Neuronal stem cell (in vitro differentiated cells): ENCODE results near the gene NAA15.

Source experiments
- DNase-seq: peaks from one replicate; pipeline ENCODE4 v3.0.0-alpha.2; 2013; ENCODE audit warnings: low spot score
- H2AFZ ChIP-seq: one replicate; pipeline ENCODE4 v1.6.1; 2013; ENCODE audit warnings: mild to moderate bottlenecking, low read length, inconsistent platforms
- H2AK5ac ChIP-seq: 2 replicates; pipeline ENCODE4 v1.6.1; 2013; ENCODE audit warnings: low read depth, mild to moderate bottlenecking, inconsistent platforms, low read length, moderate library complexity, mixed read lengths
- H2BK120ac ChIP-seq: 2 replicates; pipeline ENCODE4 v1.6.1; 2013; ENCODE audit warnings: low read depth, mild to moderate bottlenecking, inconsistent platforms, low read length, moderate library complexity, mixed read lengths
- H2BK12ac ChIP-seq: one replicate; pipeline ENCODE4 v1.6.1; 2013; ENCODE audit warnings: low read length, inconsistent platforms
- H2BK15ac ChIP-seq: 2 replicates; pipeline ENCODE4 v1.6.1; 2013; ENCODE audit warnings: mild to moderate bottlenecking, low read length, inconsistent platforms, mixed read lengths
- H2BK5ac ChIP-seq: one replicate; pipeline ENCODE4 v1.6.1; 2013; ENCODE audit warnings: inconsistent platforms, mild to moderate bottlenecking, low read length, moderate library complexity
- H3K14ac ChIP-seq: one replicate; pipeline ENCODE4 v1.6.1; 2013; ENCODE audit warnings: low read length, inconsistent platforms
- H3K18ac ChIP-seq: 2 replicates; pipeline ENCODE4 v1.6.1; 2013; ENCODE audit warnings: low read length, inconsistent platforms
- H3K23ac ChIP-seq: 2 replicates; pipeline ENCODE4 v1.6.1; 2013; ENCODE audit warnings: low read depth, mild to moderate bottlenecking, mixed read lengths, low read length, inconsistent platforms; ENCODE audit not compliant: poor library complexity
- H3K27ac ChIP-seq: replicated peaks from 3 replicates; pipeline ENCODE4 v1.5.1; 2013; ENCODE audit warnings: low read length, inconsistent platforms
- H3K27me3 ChIP-seq, 3 experiments: 2 replicates each; pipeline ENCODE4 v1.6.1; 2013; ENCODE audit warnings: low read length in 3 of 3, mild to moderate bottlenecking in 2 of 3, inconsistent platforms in 1 of 3, low read depth in 1 of 3, mixed read lengths in 1 of 3, moderate library complexity in 1 of 3; ENCODE audit not compliant: control insufficient read depth in 3 of 3, insufficient read depth in 3 of 3
- H3K36me3 ChIP-seq, 2 donors: replicated peaks in 1 of 2; 2 replicates each; pipeline ENCODE4 v1.6.1; 2013; ENCODE audit warnings: low read length in 2 of 2; ENCODE audit not compliant: control insufficient read depth in 2 of 2, insufficient read depth in 2 of 2
- H3K4ac ChIP-seq: 2 replicates; pipeline ENCODE4 v1.6.1; 2013; ENCODE audit warnings: inconsistent platforms, mild to moderate bottlenecking, low read length, moderate library complexity
- H3K4me1 ChIP-seq, 2 donors: 1 replicate in 1 of 2; 2 replicates in 1 of 2; pipeline ENCODE4 v1.6.1; 2013; ENCODE audit warnings: low read length in 2 of 2, low read depth in 1 of 2; ENCODE audit not compliant: control insufficient read depth in 2 of 2, insufficient read depth in 1 of 2
- H3K4me2 ChIP-seq: one replicate; pipeline ENCODE4 v1.6.1; 2013; ENCODE audit warnings: mild to moderate bottlenecking, low read length, inconsistent platforms; ENCODE audit not compliant: insufficient read depth, poor library complexity, severe bottlenecking
- H3K4me3 ChIP-seq, 2 donors: 2 replicates each; pipeline ENCODE4 v1.5.1; 2013; ENCODE audit warnings: low read length in 2 of 2, mild to moderate bottlenecking in 2 of 2, inconsistent platforms in 1 of 2, moderate library complexity in 1 of 2
- H3K79me1 ChIP-seq: one replicate; pipeline ENCODE4 v1.6.1; 2013; ENCODE audit warnings: low read depth, mild to moderate bottlenecking, inconsistent platforms, low read length, moderate library complexity
- H3K9ac ChIP-seq: one replicate; pipeline ENCODE4 v1.6.1; 2013; ENCODE audit warnings: mild to moderate bottlenecking, low read depth, low read length, inconsistent platforms; ENCODE audit not compliant: poor library complexity
- H3K9me3 ChIP-seq, 2 donors: replicated peaks in 1 of 2; 2 replicates each; pipeline versions ENCODE3 to v1.6.1; 2013; ENCODE audit warnings: low read length in 2 of 2, mild to moderate bottlenecking in 2 of 2, inconsistent platforms in 1 of 2, low read depth in 1 of 2, mixed read lengths in 1 of 2, moderate library complexity in 1 of 2; ENCODE audit not compliant: control insufficient read depth in 2 of 2, insufficient read depth in 1 of 2
- H4K8ac ChIP-seq: one replicate; pipeline ENCODE4 v1.6.1; 2013; ENCODE audit warnings: low read depth, mild to moderate bottlenecking, inconsistent platforms, low read length, moderate library complexity
- H4K91ac ChIP-seq: one replicate; pipeline ENCODE4 v1.6.1; 2013; ENCODE audit warnings: low read length, low read depth, mild to moderate bottlenecking, inconsistent platforms; ENCODE audit not compliant: poor library complexity
- WGBS, 2 donors: extraction: QIAGEN DNeasy Blood & Tissue Kit; methylation state at CpG; one replicate each; pipeline ENCODE4 v1.1.7; 2013; ENCODE audit warnings: missing lambda C conversion rate in 2 of 2, mixed read lengths in 1 of 2; ENCODE audit not compliant: insufficient read length in 2 of 2, insufficient replicate concordance in 1 of 2; ENCODE audit errors: extremely low coverage in 2 of 2; 5-methylcytosine and 5-hydroxymethylcytosine counted together

Gene NAA15

DNA sequence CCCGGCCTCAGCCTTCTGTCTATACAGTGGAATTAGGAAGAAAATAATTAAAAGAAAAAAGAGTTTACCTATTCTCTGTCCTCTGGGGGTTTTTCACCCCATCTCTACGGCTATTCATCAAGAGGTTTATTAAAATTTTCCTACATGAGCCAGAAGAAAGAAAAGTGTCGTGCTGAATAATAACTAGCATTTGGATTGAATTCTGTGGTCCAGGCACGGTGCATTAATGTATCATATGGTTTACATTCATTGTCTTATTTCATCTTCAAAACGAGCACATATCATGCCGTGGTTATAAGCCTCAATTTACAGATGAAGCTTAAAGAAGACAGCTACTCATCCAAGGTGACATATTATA is 5.4 kb upstream of the NAA15 start:
- peak overlapping the region in 1 of 2 donors; percentile 74 for H3K4me3 ChIP-seq
- WGBS, 2 donors = no CpG with 5 or more reads among the region's 6 CpGs
- no peak overlapping the region for H2BK15ac ChIP-seq
- no peak overlapping the region for H4K8ac ChIP-seq
- peaks cover 1% of the 10 kb centered on the region for H3K79me1 ChIP-seq
- peaks cover 0 to 32% of the 10 kb centered on the region in 2 donors for H3K36me3 ChIP-seq
- peak overlapping the region; percentile 95 for H2AFZ ChIP-seq
- H3K27ac ChIP-seq = no peak overlapping the region
- no peak overlapping the region for H2BK120ac ChIP-seq
- H3K23ac ChIP-seq = peak overlapping the region; percentile 70
- H2BK12ac ChIP-seq = no peak overlapping the region
- H3K27me3 ChIP-seq = no peaks in the 10 kb centered on the region
- no peak overlapping the region for H3K9ac ChIP-seq
- no peak overlapping the region for H3K4me2 ChIP-seq
- DNase-seq = no peak
- no peak overlapping the region for H3K14ac ChIP-seq
- H3K18ac ChIP-seq = no peak overlapping the region
- no peak overlapping the region for H3K4ac ChIP-seq
- no peaks in the 10 kb centered on the region for H3K9me3 ChIP-seq
- H2BK5ac ChIP-seq = no peak overlapping the region
- H4K91ac ChIP-seq = no peak overlapping the region
- peaks cover 0 to 2% of the 10 kb centered on the region in 2 donors for H3K4me1 ChIP-seq
- H2AK5ac ChIP-seq = no peak overlapping the region

DNA sequence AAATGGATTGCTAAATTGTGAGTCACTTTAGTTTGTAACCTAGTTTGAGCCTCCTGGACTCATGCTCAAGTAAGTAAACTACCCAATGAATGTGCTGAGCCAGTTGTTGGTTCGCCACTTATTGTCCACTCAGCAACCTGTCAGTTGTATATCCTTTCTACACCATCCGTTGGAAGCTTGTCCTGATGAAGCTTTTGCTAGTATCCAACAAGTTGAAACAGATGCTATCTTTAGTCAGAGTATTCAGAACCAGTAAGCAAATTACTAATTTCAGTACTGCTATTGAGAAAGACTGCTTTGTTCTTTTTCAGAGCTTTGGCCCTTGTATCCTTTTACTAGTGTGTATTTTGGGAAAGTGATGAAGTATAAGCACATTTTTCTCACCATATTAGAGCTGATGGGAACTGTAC is 4.3 kb upstream of the NAA15 start:
- Histone ChIP-seq H3K14ac (no peak overlapping the region), H2BK5ac (no peak overlapping the region), H2AFZ (no peak overlapping the region)

DNA sequence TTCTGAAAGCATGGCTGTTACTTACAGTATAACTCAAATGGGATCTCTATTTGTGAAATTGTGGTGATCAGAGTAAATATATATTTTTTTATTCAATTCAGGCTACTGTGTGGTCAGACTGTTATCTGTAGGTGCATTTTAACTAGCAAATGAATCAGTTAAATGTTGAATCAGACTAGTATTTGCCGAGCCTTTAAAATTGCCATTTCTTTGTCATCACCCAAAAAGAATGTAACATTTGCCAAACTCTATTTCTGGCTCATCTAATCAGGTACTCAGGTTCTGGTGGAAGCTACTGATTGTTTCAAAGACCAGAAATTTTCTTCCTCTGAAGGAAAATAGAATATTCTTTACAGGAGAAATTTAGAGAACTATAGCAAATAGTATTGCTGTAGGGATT is 1.8 kb upstream of the NAA15 start:
- Histone ChIP-seq H3K18ac (no peak overlapping the region), H4K8ac (no peak overlapping the region), H3K23ac (no peak overlapping the region), H3K14ac (no peak overlapping the region), H4K91ac (no peak overlapping the region), H3K27me3 (no peaks in the 10 kb centered on the region), H3K4ac (no peak overlapping the region), H3K9me3 (peaks cover under 1 to 9% of the 10 kb centered on the region in 2 donors), H2AFZ (no peak overlapping the region), H2BK120ac (no peak overlapping the region), H2BK5ac (no peak overlapping the region), H3K79me1 (peaks cover 1% of the 10 kb centered on the region), H3K9ac (no peak overlapping the region), H2BK15ac (no peak overlapping the region), H3K4me1 (peaks cover 2 to 3% of the 10 kb centered on the region in 2 donors), H3K27ac (no peak overlapping the region), H2BK12ac (no peak overlapping the region), H3K4me2 (no peak overlapping the region), H2AK5ac (no peak overlapping the region), H3K4me3 (no peak overlapping the region), H3K36me3 (peaks cover under 1 to 11% of the 10 kb centered on the region in 2 donors)
- DNase-seq = no peak
- no CpG with 5 or more reads among the region's 1 CpG for WGBS, 2 donors

More for the DNA sequence above, 4.3 kb upstream of the NAA15 start:
- Histone ChIP-seq H4K8ac (no peak overlapping the region), H2BK15ac (no peak overlapping the region), H2BK120ac (no peak overlapping the region), H3K79me1 (peaks cover 1% of the 10 kb centered on the region), H3K4me2 (no peak overlapping the region), H3K36me3 (peaks cover 0 to 24% of the 10 kb centered on the region in 2 donors), H3K4me3 (no peak overlapping the region), H3K9me3 (no peaks in the 10 kb centered on the region), H3K18ac (no peak overlapping the region), H3K4me1 (peaks cover 0 to 2% of the 10 kb centered on the region in 2 donors), H3K27me3 (no peaks in the 10 kb centered on the region), H3K23ac (no peak overlapping the region), H2BK12ac (no peak overlapping the region), H3K27ac (no peak overlapping the region), H3K9ac (no peak overlapping the region), H3K4ac (no peak overlapping the region), H2AK5ac (no peak overlapping the region), H4K91ac (no peak overlapping the region)
- no CpG with 5 or more reads among the region's 2 CpGs for WGBS, 2 donors
- DNase-seq = no peak

DNA sequence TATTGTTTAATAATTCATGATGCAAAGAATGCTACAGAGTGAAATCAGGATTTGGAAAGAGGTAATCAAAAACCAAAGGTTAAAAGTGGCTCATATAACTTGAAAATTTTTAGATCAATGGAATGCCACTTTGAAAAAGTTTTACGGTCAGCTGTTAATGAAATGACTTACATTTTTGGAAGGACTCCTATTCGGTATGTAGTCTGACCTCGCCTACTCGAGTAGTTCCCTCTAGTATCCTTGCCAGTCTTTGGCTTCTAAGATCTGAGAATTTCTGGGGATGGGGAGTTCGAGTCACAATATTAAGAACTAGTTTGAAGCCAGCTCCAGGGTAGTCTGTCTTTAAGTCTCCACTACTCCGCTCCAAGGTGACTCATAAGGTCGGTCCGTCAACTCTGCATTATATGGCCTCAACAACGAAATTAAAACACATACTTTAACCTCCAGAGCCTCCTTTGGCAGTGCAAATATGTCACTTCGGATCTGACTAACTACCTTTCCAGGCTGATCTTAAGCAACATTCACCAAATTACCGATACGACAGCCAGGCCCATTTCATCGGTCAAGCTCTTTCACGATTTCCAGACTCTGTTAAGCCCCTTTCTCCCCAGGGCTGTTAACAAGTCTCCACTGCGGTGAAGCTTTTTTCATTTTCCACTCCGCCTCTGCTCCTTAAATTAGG is 733 bp upstream of the NAA15 start:
- no CpG with 5 or more reads among the region's 16 CpGs for WGBS, 2 donors
- no peak overlapping the region for H3K4ac ChIP-seq
- peak overlapping the region; percentile 69 for H3K4me2 ChIP-seq
- peak overlapping the region; percentile 84 for H3K27ac ChIP-seq
- peaks cover 0 to 3% of the 10 kb centered on the region in 2 donors for H3K4me1 ChIP-seq
- H3K18ac ChIP-seq = no peak overlapping the region
- H2BK120ac ChIP-seq = no peak overlapping the region
- no peak overlapping the region for H2BK15ac ChIP-seq
- H4K91ac ChIP-seq = no peak overlapping the region
- H2BK5ac ChIP-seq = no peak overlapping the region
- peak overlapping the region; percentile 76 to 83 for H3K4me3 ChIP-seq
- H3K27me3 ChIP-seq = no peaks in the 10 kb centered on the region
- H2AK5ac ChIP-seq = no peak overlapping the region
- no peak overlapping the region for H3K9ac ChIP-seq
- peak overlapping the region; percentile 82 for H2AFZ ChIP-seq
- no peak for DNase-seq
- peaks cover 4 to 20% of the 10 kb centered on the region in 2 donors for H3K9me3 ChIP-seq
- no peak overlapping the region for H2BK12ac ChIP-seq
- peaks cover under 1% of the 10 kb centered on the region for H3K79me1 ChIP-seq
- no peak overlapping the region for H4K8ac ChIP-seq
- no peak overlapping the region for H3K23ac ChIP-seq
- no peak overlapping the region for H3K14ac ChIP-seq
- peaks cover 6 to 22% of the 10 kb centered on the region in 2 donors for H3K36me3 ChIP-seq
